ENCODE results near the gene VPS13D.

- TF ChIP-seq CTCF (IDR thresholded peaks at IDR 0.05; ENCODE audit: low read length) = no peak
- no peak for TF ChIP-seq EZH2 (optimal IDR thresholded peaks at IDR 0.05; ENCODE audit: low read depth, low read length)
- TF ChIP-seq EZH2phosphoT487 (IDR thresholded peaks at IDR 0.05; ENCODE audit: low read length) = no peak
Observed at GRCh38 chr1:12371053-12371452, 141.2 kb downstream of the VPS13D start.
